ENCODE measurements around the gene CHST15.

DNA sequence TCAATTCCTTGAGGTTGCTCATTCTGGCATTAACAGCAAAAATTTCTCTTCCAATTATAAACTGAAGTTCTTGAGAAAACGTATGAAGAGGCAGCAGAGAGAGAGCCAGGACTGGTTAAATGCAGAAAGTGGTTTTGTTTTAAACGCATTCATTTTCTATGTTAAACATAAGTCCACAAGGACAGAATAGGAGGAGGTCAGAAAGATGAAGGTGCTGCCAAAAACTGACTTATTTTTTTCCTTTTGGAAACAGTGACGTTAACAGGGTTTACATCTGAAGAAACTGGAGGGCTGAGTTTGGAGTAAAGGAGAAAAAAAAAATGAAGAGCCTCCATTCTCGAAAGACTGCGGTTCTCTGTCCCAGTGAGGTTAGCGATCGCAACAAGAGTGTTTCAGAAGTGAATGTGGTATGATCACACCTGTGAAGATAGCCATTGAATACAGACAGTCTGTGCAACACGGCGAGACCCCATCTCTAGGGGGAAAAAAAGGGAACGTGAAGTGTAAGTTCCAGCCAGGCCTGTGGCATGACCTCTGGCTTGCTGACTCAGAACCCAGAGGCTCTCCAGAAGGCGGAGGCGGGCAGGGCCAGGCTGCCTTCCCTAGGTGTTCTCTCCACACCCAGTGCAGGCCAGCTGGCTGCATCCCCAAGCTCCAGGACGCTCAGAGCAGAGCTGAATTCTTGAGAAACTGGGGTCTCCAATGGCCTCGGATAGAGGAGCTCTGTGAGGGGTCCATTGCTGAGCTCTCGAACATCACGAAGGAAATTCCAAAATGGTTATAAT is 84.0 kb downstream of the CHST15 start:
- no peak for TF ChIP-seq RAD21 (conservative IDR thresholded peaks at IDR 0.05)
- TF ChIP-seq, protein P1, sequence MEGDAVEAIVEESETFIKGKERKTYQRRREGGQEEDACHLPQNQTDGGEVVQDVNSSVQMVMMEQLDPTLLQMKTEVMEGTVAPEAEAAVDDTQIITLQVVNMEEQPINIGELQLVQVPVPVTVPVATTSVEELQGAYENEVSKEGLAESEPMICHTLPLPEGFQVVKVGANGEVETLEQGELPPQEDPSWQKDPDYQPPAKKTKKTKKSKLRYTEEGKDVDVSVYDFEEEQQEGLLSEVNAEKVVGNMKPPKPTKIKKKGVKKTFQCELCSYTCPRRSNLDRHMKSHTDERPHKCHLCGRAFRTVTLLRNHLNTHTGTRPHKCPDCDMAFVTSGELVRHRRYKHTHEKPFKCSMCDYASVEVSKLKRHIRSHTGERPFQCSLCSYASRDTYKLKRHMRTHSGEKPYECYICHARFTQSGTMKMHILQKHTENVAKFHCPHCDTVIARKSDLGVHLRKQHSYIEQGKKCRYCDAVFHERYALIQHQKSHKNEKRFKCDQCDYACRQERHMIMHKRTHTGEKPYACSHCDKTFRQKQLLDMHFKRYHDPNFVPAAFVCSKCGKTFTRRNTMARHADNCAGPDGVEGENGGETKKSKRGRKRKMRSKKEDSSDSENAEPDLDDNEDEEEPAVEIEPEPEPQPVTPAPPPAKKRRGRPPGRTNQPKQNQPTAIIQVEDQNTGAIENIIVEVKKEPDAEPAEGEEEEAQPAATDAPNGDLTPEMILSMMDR (IDR thresholded peaks at IDR 0.05; ENCODE audit: poor library complexity, severe bottlenecking) = no peak
- TF ChIP-seq, protein P2, sequence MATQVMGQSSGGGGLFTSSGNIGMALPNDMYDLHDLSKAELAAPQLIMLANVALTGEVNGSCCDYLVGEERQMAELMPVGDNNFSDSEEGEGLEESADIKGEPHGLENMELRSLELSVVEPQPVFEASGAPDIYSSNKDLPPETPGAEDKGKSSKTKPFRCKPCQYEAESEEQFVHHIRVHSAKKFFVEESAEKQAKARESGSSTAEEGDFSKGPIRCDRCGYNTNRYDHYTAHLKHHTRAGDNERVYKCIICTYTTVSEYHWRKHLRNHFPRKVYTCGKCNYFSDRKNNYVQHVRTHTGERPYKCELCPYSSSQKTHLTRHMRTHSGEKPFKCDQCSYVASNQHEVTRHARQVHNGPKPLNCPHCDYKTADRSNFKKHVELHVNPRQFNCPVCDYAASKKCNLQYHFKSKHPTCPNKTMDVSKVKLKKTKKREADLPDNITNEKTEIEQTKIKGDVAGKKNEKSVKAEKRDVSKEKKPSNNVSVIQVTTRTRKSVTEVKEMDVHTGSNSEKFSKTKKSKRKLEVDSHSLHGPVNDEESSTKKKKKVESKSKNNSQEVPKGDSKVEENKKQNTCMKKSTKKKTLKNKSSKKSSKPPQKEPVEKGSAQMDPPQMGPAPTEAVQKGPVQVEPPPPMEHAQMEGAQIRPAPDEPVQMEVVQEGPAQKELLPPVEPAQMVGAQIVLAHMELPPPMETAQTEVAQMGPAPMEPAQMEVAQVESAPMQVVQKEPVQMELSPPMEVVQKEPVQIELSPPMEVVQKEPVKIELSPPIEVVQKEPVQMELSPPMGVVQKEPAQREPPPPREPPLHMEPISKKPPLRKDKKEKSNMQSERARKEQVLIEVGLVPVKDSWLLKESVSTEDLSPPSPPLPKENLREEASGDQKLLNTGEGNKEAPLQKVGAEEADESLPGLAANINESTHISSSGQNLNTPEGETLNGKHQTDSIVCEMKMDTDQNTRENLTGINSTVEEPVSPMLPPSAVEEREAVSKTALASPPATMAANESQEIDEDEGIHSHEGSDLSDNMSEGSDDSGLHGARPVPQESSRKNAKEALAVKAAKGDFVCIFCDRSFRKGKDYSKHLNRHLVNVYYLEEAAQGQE (IDR thresholded peaks at IDR 0.05; ENCODE audit: borderline replicate concordance) = no peak
- TF ChIP-seq EZH2 (IDR thresholded peaks at IDR 0.05; ENCODE audit: borderline replicate concordance, insufficient read depth, low read length, poor library complexity, severe bottlenecking) = no peak
